Measurements from ENCODE around the gene CLDN14.

Gene CLDN14

DNA sequence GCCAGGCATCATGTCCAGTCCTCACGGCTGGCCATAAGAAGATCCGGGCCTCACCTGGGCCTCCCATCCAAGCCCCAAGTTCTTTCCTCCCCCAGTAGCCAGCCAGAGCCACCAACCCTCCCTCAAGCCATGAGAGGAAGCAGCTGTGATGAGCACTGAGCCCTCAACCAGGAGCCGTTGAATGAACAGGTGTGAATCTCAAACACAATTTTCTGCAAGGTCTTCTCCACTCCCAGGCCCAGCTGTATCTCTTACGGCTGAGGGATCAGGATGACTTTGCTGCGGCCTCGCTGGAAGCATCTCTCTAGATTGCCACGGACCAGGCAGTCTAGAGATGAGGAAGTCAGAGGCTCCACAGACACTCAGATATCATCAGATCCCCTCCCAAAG lies 9.8 kb upstream of the CLDN14 start:
- no peak for TF ChIP-seq CTCF (IDR thresholded peaks at IDR 0.05; ENCODE audit: borderline replicate concordance, control extremely low read depth, extremely low read depth, insufficient read depth, missing control alignments)
- no peak for DNase-seq (ENCODE audit: low spot score)
- in situ Hi-C loops (cut with MboI; ENCODE audit: low sequenced_read_pairs, unreplicated experiment), result no loop called here

DNA sequence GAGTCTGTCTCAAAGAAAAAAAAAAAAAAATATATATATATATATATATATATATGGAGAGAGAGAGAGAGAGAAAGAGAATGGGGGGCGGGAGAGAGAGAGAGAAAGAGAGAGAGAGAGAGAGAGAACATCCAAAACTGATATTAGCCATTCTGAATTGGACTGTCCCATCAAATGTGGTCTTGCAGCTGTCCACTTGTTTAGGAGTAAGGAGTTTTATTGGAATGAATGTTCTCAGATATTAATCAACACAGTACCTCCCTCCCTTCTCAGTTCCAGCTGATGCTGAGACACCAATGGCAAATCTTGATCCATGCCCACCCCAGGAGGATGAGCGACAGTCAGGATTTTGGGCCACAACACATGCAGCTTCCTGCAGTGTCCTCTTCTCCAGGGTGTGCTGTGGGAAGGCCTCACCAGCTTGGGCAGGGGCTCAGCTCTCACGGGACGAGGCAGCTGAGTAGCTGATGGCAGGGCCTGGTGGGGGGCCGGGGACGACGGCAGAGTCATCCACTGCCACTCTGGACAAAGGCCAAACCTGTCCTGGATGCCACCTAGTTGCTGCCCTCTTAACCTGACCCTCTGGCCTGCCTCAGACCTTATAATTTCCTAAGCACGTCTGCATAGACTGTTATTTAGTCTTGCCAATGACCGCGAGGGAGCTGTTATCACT lies 9.3 kb upstream of the CLDN14 start:
- in situ Hi-C loops (cut with MboI; ENCODE audit: low sequenced_read_pairs, unreplicated experiment), result no loop called here
- TF ChIP-seq CTCF (IDR thresholded peaks at IDR 0.05; ENCODE audit: borderline replicate concordance, control extremely low read depth, extremely low read depth, insufficient read depth, missing control alignments), result no peak
- no peak for DNase-seq (ENCODE audit: low spot score)

DNA sequence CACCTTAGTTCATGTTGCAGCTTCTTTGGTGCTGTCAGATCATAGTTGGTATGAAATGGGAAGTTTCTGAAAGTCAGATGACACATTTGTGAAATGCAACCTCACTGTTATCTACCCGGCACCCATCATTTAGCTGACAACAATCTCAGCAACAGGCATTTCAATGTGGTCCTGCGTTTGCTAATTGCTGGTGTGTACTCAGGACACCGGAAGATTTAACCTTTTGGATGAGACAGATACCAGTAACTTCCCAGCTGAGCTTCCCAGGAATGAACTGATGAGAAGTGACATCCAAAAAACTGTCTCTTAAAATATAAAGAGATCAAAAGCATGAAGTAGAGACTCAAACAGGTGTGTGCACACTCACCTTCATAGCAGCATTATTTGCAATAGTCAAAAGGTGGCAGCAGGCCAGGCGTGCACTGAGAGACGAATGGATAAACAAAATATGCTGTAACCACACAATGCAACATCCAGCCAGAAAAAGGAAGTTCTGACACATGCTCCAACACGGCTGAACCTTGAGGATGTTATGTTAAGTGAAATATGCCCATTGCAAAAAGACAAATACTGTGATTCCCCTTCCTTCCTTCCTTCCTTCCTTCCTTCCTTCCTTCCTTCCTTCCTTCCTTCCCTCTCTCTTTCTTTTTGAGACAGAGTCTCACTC lies 7.9 kb upstream of the CLDN14 start:
- peak; percentile 3 for TF ChIP-seq CTCF (IDR thresholded peaks at IDR 0.05; ENCODE audit: borderline replicate concordance, control extremely low read depth, extremely low read depth, insufficient read depth, missing control alignments)
- no peak for DNase-seq (ENCODE audit: low spot score)
- in situ Hi-C loops (cut with MboI; ENCODE audit: low sequenced_read_pairs, unreplicated experiment), result no loop called here

- TF ChIP-seq CTCF (IDR thresholded peaks at IDR 0.05; ENCODE audit: borderline replicate concordance, control extremely low read depth, extremely low read depth, insufficient read depth, missing control alignments), result no peak
- DNase-seq (ENCODE audit: low spot score), result no peak
- in situ Hi-C loops (cut with MboI; ENCODE audit: low sequenced_read_pairs, unreplicated experiment), result no loop called here
Measured at GRCh38 chr21:36486246-36486645, 6.3 kb upstream of the CLDN14 start.

DNA sequence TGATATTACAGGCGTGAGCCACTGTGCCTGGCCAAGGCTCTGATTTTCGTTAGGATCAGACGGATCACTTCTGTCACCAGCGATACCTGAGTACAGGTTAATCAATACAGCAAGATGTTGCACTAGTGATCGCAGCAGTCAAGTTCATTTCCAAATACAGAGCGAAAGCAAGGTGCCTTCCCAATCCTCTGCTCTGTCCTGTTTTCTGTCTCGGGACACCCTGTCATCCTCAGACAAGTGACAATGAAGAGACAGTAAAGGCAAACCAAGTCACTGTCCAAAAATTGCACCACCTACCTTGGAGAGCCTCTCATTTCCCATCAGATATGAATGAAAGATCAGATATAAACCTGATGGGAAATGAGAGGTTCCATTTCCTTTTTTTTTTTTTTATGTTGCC lies 5.6 kb upstream of the CLDN14 start:
- no peak for TF ChIP-seq CTCF (IDR thresholded peaks at IDR 0.05; ENCODE audit: borderline replicate concordance, control extremely low read depth, extremely low read depth, insufficient read depth, missing control alignments)
- no peak for DNase-seq (ENCODE audit: low spot score)
- in situ Hi-C loops (cut with MboI; ENCODE audit: low sequenced_read_pairs, unreplicated experiment), result no loop called here

DNA sequence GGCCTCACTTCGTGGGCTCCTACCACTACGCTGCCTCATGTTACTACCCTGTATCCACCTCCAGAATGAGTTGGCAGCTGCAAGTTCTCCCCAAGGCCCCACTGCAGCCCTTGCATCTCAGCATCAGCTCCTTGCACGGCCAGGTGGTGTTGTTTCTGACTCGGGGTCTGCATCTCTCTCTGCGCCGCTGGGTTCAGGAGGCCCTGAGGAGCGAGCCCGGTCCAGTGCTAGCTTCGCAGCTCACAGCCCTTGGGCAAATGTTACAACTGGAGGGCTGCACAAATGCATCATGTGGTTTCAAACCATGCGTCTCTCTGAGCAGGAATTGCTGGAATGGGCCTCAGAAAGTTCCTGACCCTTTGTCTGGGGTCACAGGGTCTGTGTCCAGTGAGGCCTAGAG lies 3.2 kb upstream of the CLDN14 start:
- DNase-seq (ENCODE audit: low spot score), result no peak
- in situ Hi-C loops (cut with MboI; ENCODE audit: low sequenced_read_pairs, unreplicated experiment), result no loop called here
- TF ChIP-seq CTCF (IDR thresholded peaks at IDR 0.05; ENCODE audit: borderline replicate concordance, control extremely low read depth, extremely low read depth, insufficient read depth, missing control alignments), result no peak

Measured in GM13976 (cell line).